ENCODE measurements around the gene INSL3.

DNA sequence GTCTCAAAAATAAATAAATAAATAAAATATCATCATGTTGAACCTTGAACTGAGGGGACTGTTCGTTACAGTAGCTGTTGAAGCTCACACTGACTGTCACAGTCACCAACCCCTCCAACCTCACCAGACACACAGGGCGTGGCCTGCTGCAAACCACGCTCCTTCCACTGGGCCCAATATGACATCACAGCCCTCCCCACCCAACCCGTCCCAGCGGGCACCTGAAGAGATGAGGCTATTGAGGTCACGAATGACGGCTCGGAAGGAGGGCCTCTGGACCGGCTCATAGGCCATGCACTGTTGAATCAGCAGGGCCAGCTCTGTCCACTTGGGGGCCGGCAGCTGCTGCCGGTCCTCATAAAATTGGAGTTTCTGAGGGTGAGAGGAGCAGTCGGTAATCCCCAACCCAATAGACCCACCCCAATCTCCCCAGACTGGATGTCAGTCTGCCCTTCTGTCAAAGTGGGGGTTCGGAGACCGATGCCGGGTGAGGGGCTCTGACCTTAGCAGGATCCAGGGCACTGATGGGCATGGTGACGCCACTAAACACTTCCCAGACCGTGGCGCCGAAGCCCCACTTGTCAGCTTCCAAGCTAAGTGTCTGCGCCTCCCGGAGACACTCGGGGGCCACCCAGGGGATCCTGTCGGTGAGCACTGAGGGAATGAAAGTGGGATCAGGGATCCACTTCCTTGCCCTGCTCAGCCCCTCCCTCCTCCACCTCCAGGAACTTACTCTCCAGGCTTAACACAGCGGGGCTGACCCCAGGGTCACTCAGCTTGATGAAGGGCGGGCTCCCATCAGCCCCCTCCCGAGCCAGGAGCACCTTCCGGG is 13.2 kb upstream of the INSL3 start:
- TF ChIP-seq CTCF (IDR thresholded peaks at IDR 0.05; ENCODE audit: low read depth, low read length): no peak
- TF ChIP-seq POLR2A (IDR thresholded peaks at IDR 0.05; ENCODE audit: extremely low read depth, insufficient read length): no peak
- TF ChIP-seq MAX (IDR thresholded peaks at IDR 0.05; ENCODE audit: low read depth, low read length): no peak
